Caco-2 (cell line): Measurements from ENCODE around the gene IL22RA1. TPM values are rescaled to one million over a fixed set of nuclear protein-coding genes. Genes with fewer than 3 reads are reported as not detected.

Experiments used
- BruUV-seq: library from RNA; stranded (reverse); fragments of 400-500 nt; replicated peaks from 2 replicates; lab custom pipeline; 2021; lab: Mats Ljungman, UMichigan
- CTCF ChIA-PET: fragments of 300-600 bp; sonication (Branson Sonifier 250); formaldehyde crosslinking; loops from one replicate; lab custom pipeline; 2022; ENCODE audit warnings: antibody characterized with exemption; lab: Charles Lee
- POLR2A ChIA-PET: fragments of 300-600 bp; sonication (Branson Sonifier 250); formaldehyde crosslinking; loops from one replicate; lab custom pipeline; 2022; ENCODE audit warnings: antibody characterized with exemption; lab: Charles Lee
- DNase-seq, 2 experiments: peaks; one replicate each; pipeline versions ENCODE4 v3.0.0 to v3.0.0-alpha.2; 2020 to 2022
- H3K27me3 ChIP-seq: replicated peaks from 2 replicates; pipeline ENCODE4 v1.6.0; 2011; ENCODE audit warnings: low read length; ENCODE audit not compliant: control insufficient read depth, insufficient read depth
- H3K36me3 ChIP-seq: 2 replicates; pipeline ENCODE4 v1.5.1; 2011; ENCODE audit warnings: low read length; ENCODE audit not compliant: control insufficient read depth, insufficient read depth
- H3K4me1 ChIP-seq: fragments of 250-450 bp; sonication (Bioruptor Pico); 2 replicates; pipeline ENCODE4 v1.5.1; 2020; ENCODE audit warnings: mild to moderate bottlenecking
- H3K4me3 ChIP-seq: 2 replicates; pipeline ENCODE4 v1.5.1; 2011; ENCODE audit warnings: low read depth, mild to moderate bottlenecking, control low read depth, low read length
- H3K9me3 ChIP-seq: fragments of 250-450 bp; sonication (Bioruptor Pico); 2 replicates; pipeline ENCODE4 v1.5.1; 2020; ENCODE audit warnings: mild to moderate bottlenecking, moderate library complexity
- H3K27ac Mint-ChIP-seq: one replicate; pipeline ENCODE4 v1.8.0; 2022; ENCODE audit warnings: mixed read lengths; ENCODE audit not compliant: unreplicated experiment
- H3K27me3 Mint-ChIP-seq: one replicate; pipeline ENCODE4 v1.8.0; 2022; ENCODE audit warnings: mixed read lengths; ENCODE audit not compliant: insufficient read depth, unreplicated experiment
- H3K36me3 Mint-ChIP-seq: one replicate; pipeline ENCODE4 v1.8.0; 2022; ENCODE audit warnings: mild to moderate bottlenecking, mixed read lengths; ENCODE audit not compliant: insufficient read depth, unreplicated experiment
- H3K4me1 Mint-ChIP-seq: one replicate; pipeline ENCODE4 v1.8.0; 2022; ENCODE audit warnings: low read depth, mixed read lengths; ENCODE audit not compliant: unreplicated experiment
- H3K4me3 Mint-ChIP-seq: one replicate; pipeline ENCODE4 v1.8.0; 2022; ENCODE audit warnings: mild to moderate bottlenecking, moderate library complexity, mixed read lengths; ENCODE audit not compliant: unreplicated experiment
- H3K9me3 Mint-ChIP-seq: one replicate; pipeline ENCODE4 v1.8.0; 2022; ENCODE audit warnings: mixed read lengths; ENCODE audit not compliant: unreplicated experiment
- CTCF ChIP-seq, 2 experiments: fragments of 200-600 bp in 1 of 2; IDR thresholded peaks; 1 replicate in 1 of 2; 2 replicates in 1 of 2; pipeline versions ENCODE4 v1.5.1 to v1.8.0; 2011 to 2022; ENCODE audit warnings: antibody characterized with exemption in 1 of 2, control low read depth in 1 of 2, inconsistent platforms in 1 of 2, low read depth in 1 of 2, low read length in 1 of 2, mild to moderate bottlenecking in 1 of 2, moderate library complexity in 1 of 2; ENCODE audit not compliant: insufficient read depth in 1 of 2, severe bottlenecking in 1 of 2, unreplicated experiment in 1 of 2
- intact Hi-C: fragments of 100-400 bp; cut with micrococcal nuclease; formaldehyde crosslinking; loops from one replicate; pipeline ENCODE4 v1.10.0; 2022; ENCODE audit not compliant: unreplicated experiment
- total RNA-seq: library from RNA; stranded (reverse); gene quantifications from 2 replicates; pipeline ENCODE4 v1.2.3, GENCODE V29; 2022

Gene IL22RA1
- total RNA-seq, 1 experiment from 2014 or later: 2.5 TPM

GRCh38 chr1:24125456-24125855, 17.5 kb downstream of the IL22RA1 start:
- no peak for TF ChIP-seq CTCF (IDR thresholded peaks at IDR 0.05; ENCODE audit: insufficient read depth in 1 of 2, low read depth in 1 of 2, low read length in 1 of 2, severe bottlenecking in 1 of 2, unreplicated experiment in 1 of 2)
- POLR2A ChIA-PET: no interaction called here
- no peaks in the 10 kb centered on the region for H3K36me3 ChIP-seq
- Mint-ChIP-seq H3K9me3 (peaks cover 14% of the 10 kb centered on the region), H3K27ac (no peak overlapping the region), H3K4me3 (no peak overlapping the region), H3K27me3 (no peaks in the 10 kb centered on the region), H3K4me1 (no peaks in the 10 kb centered on the region), H3K36me3 (no peaks in the 10 kb centered on the region)
- no TSS peak for BruUV-seq
- H3K4me1 ChIP-seq: peaks cover 2% of the 10 kb centered on the region; the same call in 1 of the 2 replicates
- DNase-seq: no peak
- H3K27me3 ChIP-seq: no peaks in the 10 kb centered on the region
- CTCF ChIA-PET: no interaction called here
- no peak overlapping the region for H3K4me3 ChIP-seq
- no peaks in the 10 kb centered on the region for H3K9me3 ChIP-seq
- intact Hi-C loops: no loop called here

GRCh38 chr1:24124980-24125379, 18.0 kb downstream of the IL22RA1 start:
- no TSS peak for BruUV-seq
- Mint-ChIP-seq H3K4me3 (no peak overlapping the region), H3K27me3 (no peaks in the 10 kb centered on the region), H3K36me3 (no peaks in the 10 kb centered on the region), H3K9me3 (peaks cover 14% of the 10 kb centered on the region), H3K27ac (no peak overlapping the region), H3K4me1 (no peaks in the 10 kb centered on the region)
- Histone ChIP-seq H3K4me3 (no peak overlapping the region), H3K4me1 (peaks cover 7% of the 10 kb centered on the region), H3K9me3 (no peaks in the 10 kb centered on the region), H3K27me3 (no peaks in the 10 kb centered on the region), H3K36me3 (no peaks in the 10 kb centered on the region)
- intact Hi-C loops: no loop called here
- TF ChIP-seq CTCF (IDR thresholded peaks at IDR 0.05; ENCODE audit: insufficient read depth in 1 of 2, low read depth in 1 of 2, low read length in 1 of 2, severe bottlenecking in 1 of 2, unreplicated experiment in 1 of 2): no peak
- CTCF ChIA-PET: no interaction called here
- no peak for DNase-seq
- POLR2A ChIA-PET: interaction anchor here (1.3 kb wide), 1 partner anchor 26 kb away, joined by 3 read pairs; no protein-coding TSS in a partner anchor

GRCh38 chr1:24123611-24124010, 19.3 kb downstream of the IL22RA1 start:
- ChIA-PET POLR2A (interaction anchor here (1.3 kb wide), 1 partner anchor 28 kb away, joined by 3 read pairs; no protein-coding TSS in a partner anchor), CTCF (interaction anchor here (0.9 kb wide), 1 partner anchor 75 kb away, joined by 3 read pairs; no protein-coding TSS in a partner anchor)
- Histone ChIP-seq H3K27me3 (no peaks in the 10 kb centered on the region), H3K9me3 (no peaks in the 10 kb centered on the region), H3K36me3 (no peaks in the 10 kb centered on the region), H3K4me1 (peaks cover 18% of the 10 kb centered on the region), H3K4me3 (no peak overlapping the region)
- Mint-ChIP-seq H3K9me3 (peaks cover 1% of the 10 kb centered on the region), H3K36me3 (no peaks in the 10 kb centered on the region), H3K27me3 (no peaks in the 10 kb centered on the region), H3K4me1 (peaks cover 3% of the 10 kb centered on the region), H3K27ac (no peak overlapping the region), H3K4me3 (no peak overlapping the region)
- no peak for DNase-seq
- no peak for TF ChIP-seq CTCF (IDR thresholded peaks at IDR 0.05; ENCODE audit: insufficient read depth in 1 of 2, low read depth in 1 of 2, low read length in 1 of 2, severe bottlenecking in 1 of 2, unreplicated experiment in 1 of 2)
- BruUV-seq: no TSS peak
- intact Hi-C loops: no loop called here
